GM19025 (cell line): Measurements from ENCODE around the gene ETNK1.
"Not testable (repeated sequence)": the region's sequence is repeated elsewhere in the genome, so short reads cannot be mapped to it uniquely, and the experiment has no call there.

Source experiments
- ATAC-seq: cut with Tn5 transposase; IDR thresholded peaks from one replicate; pipeline ENCODE4 v1.9.1; 2021; ENCODE audit warnings: mild to moderate bottlenecking, low read depth, moderate library complexity; ENCODE audit not compliant: unreplicated experiment

The ETNK1 gene

GRCh38 chr12:22624870-22625761 is at the start of gene ETNK1:
ETNK1 (plus strand) TSS chr12:22625171; CDS start chr12:22625431, 260 bp downstream.
- ATAC-seq, result peak; percentile 98

GRCh38 chr12:22576065-22576464 is 48.9 kb upstream of the ETNK1 start:
- ATAC-seq, result no peak

GRCh38 chr12:22576473-22576872 is 48.5 kb upstream of the ETNK1 start:
- ATAC-seq, result no peak

GRCh38 chr12:22577667-22578066 is 47.3 kb upstream of the ETNK1 start:
- no peak for ATAC-seq

- ATAC-seq, result no peak
These were observed 46.6 kb upstream of the ETNK1 start for GRCh38 chr12:22578328-22578727.

GRCh38 chr12:22588817-22589216 is 36.2 kb upstream of the ETNK1 start:
- no peak for ATAC-seq

GRCh38 chr12:22593864-22594263 is 31.1 kb upstream of the ETNK1 start:
- no peak for ATAC-seq

GRCh38 chr12:22597539-22597938 is 27.4 kb upstream of the ETNK1 start:
- ATAC-seq, result not testable (repeated sequence)

- no peak for ATAC-seq
These were observed 26.7 kb upstream of the ETNK1 start for GRCh38 chr12:22598141-22598762.

GRCh38 chr12:22598763-22599161 is 26.2 kb upstream of the ETNK1 start:
- no peak for ATAC-seq

GRCh38 chr12:22600181-22600580 is 24.8 kb upstream of the ETNK1 start:
- no peak for ATAC-seq

- no peak for ATAC-seq
These were observed 15.5 kb upstream of the ETNK1 start for GRCh38 chr12:22609501-22609900.

GRCh38 chr12:22610131-22610530 is 14.8 kb upstream of the ETNK1 start:
- ATAC-seq, result no peak

GRCh38 chr12:22612822-22613221 is 12.1 kb upstream of the ETNK1 start:
- not testable (repeated sequence) for ATAC-seq

GRCh38 chr12:22615963-22616501 is 8.9 kb upstream of the ETNK1 start:
- no peak for ATAC-seq

- no peak for ATAC-seq
These were observed 7.3 kb upstream of the ETNK1 start for GRCh38 chr12:22617630-22618029.

GRCh38 chr12:22624548-22624869 is 462 bp upstream of the ETNK1 start:
- no peak for ATAC-seq

GRCh38 chr12:22625762-22626294 is 857 bp downstream of the ETNK1 start:
- peak; percentile 1 for ATAC-seq

GRCh38 chr12:22626406-22626805 is 1.4 kb downstream of the ETNK1 start:
- peak; percentile 19 for ATAC-seq

- ATAC-seq, result no peak
These were observed 2.4 kb downstream of the ETNK1 start for GRCh38 chr12:22627371-22627770.

- no peak for ATAC-seq
These were observed 3.3 kb downstream of the ETNK1 start for GRCh38 chr12:22628228-22628627.
